Liver (tissue), 3 donors: Measurements from ENCODE around the gene PRMT7.

Experiments used
- EGR1 ChIP-seq, 2 donors: IDR thresholded peaks; 2 replicates each; pipeline ENCODE4 v1.6.1; 2016 to 2018; ENCODE audit warnings: antibody characterized with exemption in 2 of 2, low read depth in 2 of 2
- GABPA ChIP-seq, 2 donors: IDR thresholded peaks in 1 of 2; conservative IDR thresholded peaks in 1 of 2; 2 replicates each; pipeline ENCODE4 v1.6.1; 2016; ENCODE audit warnings: antibody characterized with exemption in 2 of 2, mild to moderate bottlenecking in 1 of 2, moderate library complexity in 1 of 2
- MAX ChIP-seq: IDR thresholded peaks from 2 replicates; pipeline ENCODE4 v1.6.1; 2016; ENCODE audit warnings: antibody characterized with exemption
- NR2F2 ChIP-seq: IDR thresholded peaks from 2 replicates; pipeline ENCODE4 v1.6.1; 2016; ENCODE audit warnings: antibody characterized with exemption
- RAD21 ChIP-seq, 2 donors: IDR thresholded peaks; 2 replicates each; pipeline ENCODE4 v1.6.1; 2016; ENCODE audit warnings: antibody characterized with exemption in 2 of 2, mild to moderate bottlenecking in 2 of 2
- SP1 ChIP-seq: IDR thresholded peaks from 2 replicates; pipeline ENCODE4 v1.6.1; 2018; ENCODE audit warnings: antibody characterized with exemption, mild to moderate bottlenecking
- YY1 ChIP-seq: IDR thresholded peaks from 2 replicates; pipeline ENCODE4 v1.6.1; 2016; ENCODE audit warnings: antibody characterized with exemption, mild to moderate bottlenecking
- TF ChIP-seq, protein P1 (sequence below): fragments of 150-350 bp; IDR thresholded peaks from 2 replicates; pipeline ENCODE4 v1.5.1; 2017; ENCODE audit warnings: improper control_type of control experiment, low read depth, low read length; ENCODE audit not compliant: missing input control
- TF ChIP-seq, protein P2 (sequence below): IDR thresholded peaks from 2 replicates; pipeline ENCODE4 v1.6.1; 2016; ENCODE audit warnings: antibody characterized with exemption, mild to moderate bottlenecking
- donor health status: healthy.
- donor health status: healthy.

DNA sequence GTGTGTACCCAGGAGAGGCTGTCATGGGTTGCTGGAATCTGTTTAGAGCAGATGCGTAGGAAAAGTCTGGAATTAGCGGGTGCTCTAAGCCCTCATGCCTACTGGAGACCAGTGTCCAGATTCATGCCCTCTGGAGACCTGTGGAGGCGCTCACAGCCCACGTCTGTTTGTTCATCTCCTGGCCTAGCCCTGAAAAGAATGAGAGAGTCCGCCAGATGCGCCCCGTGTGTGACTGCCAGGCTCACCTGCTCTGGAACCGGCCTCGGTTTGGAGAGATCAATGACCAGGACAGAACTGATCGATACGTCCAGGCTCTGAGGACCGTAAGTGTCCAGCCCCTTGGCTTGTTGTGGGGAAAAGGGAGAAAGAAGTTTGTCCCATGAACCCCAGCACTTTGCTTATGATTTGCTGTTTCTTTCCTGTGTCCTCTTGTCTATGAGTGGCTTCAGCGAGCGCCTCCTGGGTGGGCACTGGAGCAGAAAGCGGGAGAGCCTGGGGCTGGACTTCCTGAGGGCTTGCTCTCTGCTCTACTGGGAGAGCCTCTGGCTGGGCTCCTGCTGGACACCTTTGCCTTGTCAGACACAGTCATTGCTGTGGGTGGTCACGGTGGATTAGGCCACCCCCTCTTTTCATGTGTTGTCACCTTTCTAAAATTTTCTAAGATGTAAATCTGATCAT, 35.3 kb downstream of the PRMT7 start:
- TF ChIP-seq, protein P1, sequence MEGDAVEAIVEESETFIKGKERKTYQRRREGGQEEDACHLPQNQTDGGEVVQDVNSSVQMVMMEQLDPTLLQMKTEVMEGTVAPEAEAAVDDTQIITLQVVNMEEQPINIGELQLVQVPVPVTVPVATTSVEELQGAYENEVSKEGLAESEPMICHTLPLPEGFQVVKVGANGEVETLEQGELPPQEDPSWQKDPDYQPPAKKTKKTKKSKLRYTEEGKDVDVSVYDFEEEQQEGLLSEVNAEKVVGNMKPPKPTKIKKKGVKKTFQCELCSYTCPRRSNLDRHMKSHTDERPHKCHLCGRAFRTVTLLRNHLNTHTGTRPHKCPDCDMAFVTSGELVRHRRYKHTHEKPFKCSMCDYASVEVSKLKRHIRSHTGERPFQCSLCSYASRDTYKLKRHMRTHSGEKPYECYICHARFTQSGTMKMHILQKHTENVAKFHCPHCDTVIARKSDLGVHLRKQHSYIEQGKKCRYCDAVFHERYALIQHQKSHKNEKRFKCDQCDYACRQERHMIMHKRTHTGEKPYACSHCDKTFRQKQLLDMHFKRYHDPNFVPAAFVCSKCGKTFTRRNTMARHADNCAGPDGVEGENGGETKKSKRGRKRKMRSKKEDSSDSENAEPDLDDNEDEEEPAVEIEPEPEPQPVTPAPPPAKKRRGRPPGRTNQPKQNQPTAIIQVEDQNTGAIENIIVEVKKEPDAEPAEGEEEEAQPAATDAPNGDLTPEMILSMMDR, result peak; percentile 45
- TF ChIP-seq SP1, result peak; percentile 31
- no peak for TF ChIP-seq YY1
- no peak for TF ChIP-seq EGR1 (IDR thresholded peaks at IDR 0.05; ENCODE audit: low read depth in 2 of 2)
- no peak for TF ChIP-seq NR2F2
- TF ChIP-seq, protein P2, sequence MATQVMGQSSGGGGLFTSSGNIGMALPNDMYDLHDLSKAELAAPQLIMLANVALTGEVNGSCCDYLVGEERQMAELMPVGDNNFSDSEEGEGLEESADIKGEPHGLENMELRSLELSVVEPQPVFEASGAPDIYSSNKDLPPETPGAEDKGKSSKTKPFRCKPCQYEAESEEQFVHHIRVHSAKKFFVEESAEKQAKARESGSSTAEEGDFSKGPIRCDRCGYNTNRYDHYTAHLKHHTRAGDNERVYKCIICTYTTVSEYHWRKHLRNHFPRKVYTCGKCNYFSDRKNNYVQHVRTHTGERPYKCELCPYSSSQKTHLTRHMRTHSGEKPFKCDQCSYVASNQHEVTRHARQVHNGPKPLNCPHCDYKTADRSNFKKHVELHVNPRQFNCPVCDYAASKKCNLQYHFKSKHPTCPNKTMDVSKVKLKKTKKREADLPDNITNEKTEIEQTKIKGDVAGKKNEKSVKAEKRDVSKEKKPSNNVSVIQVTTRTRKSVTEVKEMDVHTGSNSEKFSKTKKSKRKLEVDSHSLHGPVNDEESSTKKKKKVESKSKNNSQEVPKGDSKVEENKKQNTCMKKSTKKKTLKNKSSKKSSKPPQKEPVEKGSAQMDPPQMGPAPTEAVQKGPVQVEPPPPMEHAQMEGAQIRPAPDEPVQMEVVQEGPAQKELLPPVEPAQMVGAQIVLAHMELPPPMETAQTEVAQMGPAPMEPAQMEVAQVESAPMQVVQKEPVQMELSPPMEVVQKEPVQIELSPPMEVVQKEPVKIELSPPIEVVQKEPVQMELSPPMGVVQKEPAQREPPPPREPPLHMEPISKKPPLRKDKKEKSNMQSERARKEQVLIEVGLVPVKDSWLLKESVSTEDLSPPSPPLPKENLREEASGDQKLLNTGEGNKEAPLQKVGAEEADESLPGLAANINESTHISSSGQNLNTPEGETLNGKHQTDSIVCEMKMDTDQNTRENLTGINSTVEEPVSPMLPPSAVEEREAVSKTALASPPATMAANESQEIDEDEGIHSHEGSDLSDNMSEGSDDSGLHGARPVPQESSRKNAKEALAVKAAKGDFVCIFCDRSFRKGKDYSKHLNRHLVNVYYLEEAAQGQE, result no peak
- TF ChIP-seq GABPA (IDR thresholded peaks at IDR 0.05 in 1 of 2, conservative IDR thresholded peaks at IDR 0.05 in 1 of 2), result no peak
- no peak for TF ChIP-seq MAX
- peak; percentile 71 to 74 for TF ChIP-seq RAD21 (IDR thresholded peaks at IDR 0.05)
